Neural cell (in vitro differentiated cells): ENCODE results near the gene COL4A1. TPM values are rescaled to one million over a fixed set of nuclear protein-coding genes. Genes with fewer than 3 reads are reported as not detected.

Source experiments
- H2AFZ ChIP-seq: fragments of 200-600, 300-800 bp; sonication (generic), shearing (Covaris generic); 2 replicates; pipeline ENCODE4 v1.6.0; 2014; ENCODE audit warnings: low read depth, mild to moderate bottlenecking, antibody characterized with exemption, low read length, moderate library complexity
- H3F3A ChIP-seq: fragments of 200-600 bp; shearing (Covaris generic); 2 replicates; pipeline ENCODE4 v1.6.1; 2016; ENCODE audit warnings: mild to moderate bottlenecking, moderate library complexity, mixed read lengths, antibody characterized with exemption, low read length; ENCODE audit not compliant: insufficient read depth, poor library complexity, severe bottlenecking
- H3K27ac ChIP-seq: fragments of 200-600, 300-800 bp; sonication (generic), shearing (Covaris generic); 2 replicates; pipeline ENCODE4 v1.5.1; 2014; ENCODE audit warnings: mild to moderate bottlenecking, low read length, moderate library complexity
- H3K27me3 ChIP-seq: fragments of 300-800, 200-600 bp; sonication (generic), shearing (Covaris generic); 2 replicates; pipeline ENCODE4 v1.6.0; 2014; ENCODE audit warnings: mild to moderate bottlenecking, low read depth, low read length, moderate library complexity; ENCODE audit not compliant: insufficient read depth
- H3K36me3 ChIP-seq: fragments of 300-800, 200-600 bp; sonication (generic), shearing (Covaris generic); 2 replicates; pipeline ENCODE4 v1.5.1; 2014; ENCODE audit warnings: mild to moderate bottlenecking, antibody characterized with exemption, low read length, moderate library complexity; ENCODE audit not compliant: insufficient read depth
- H3K4me2 ChIP-seq: fragments of 300-800, 200-600 bp; sonication (generic), shearing (Covaris generic); 2 replicates; pipeline ENCODE4 v1.6.0; 2014; ENCODE audit warnings: mild to moderate bottlenecking, low read length
- H3K4me3 ChIP-seq: fragments of 300-800, 200-600 bp; sonication (generic), shearing (Covaris generic); 2 replicates; pipeline ENCODE4 v1.5.1; 2014; ENCODE audit warnings: mild to moderate bottlenecking, low read length, moderate library complexity
- H3K79me2 ChIP-seq: fragments of 200-600 bp; shearing (Covaris generic); replicated peaks from 2 replicates; pipeline ENCODE4 v1.6.0; 2014; ENCODE audit warnings: mild to moderate bottlenecking, low read length, moderate library complexity; ENCODE audit not compliant: insufficient read depth
- H3K9ac ChIP-seq: fragments of 300-800, 200-600 bp; sonication (generic), shearing (Covaris generic); 2 replicates; pipeline ENCODE4 v1.6.1; 2016; ENCODE audit warnings: mild to moderate bottlenecking, low read length, mixed read lengths
- H3K9me2 ChIP-seq: fragments of 200-600 bp; shearing (Covaris generic); 2 replicates; pipeline ENCODE4 v1.6.1; 2016; ENCODE audit warnings: mild to moderate bottlenecking, low read length, mixed read lengths; ENCODE audit not compliant: insufficient read depth
- H3K9me3 ChIP-seq: fragments of 200-600, 300-800 bp; sonication (generic), shearing (Covaris generic); 2 replicates; pipeline ENCODE4 v1.6.1; 2016; ENCODE audit warnings: mild to moderate bottlenecking, mixed run types, low read length, moderate library complexity, mixed read lengths
- H4K20me1 ChIP-seq: fragments of 200-600 bp; shearing (Covaris generic); 2 replicates; pipeline ENCODE4 v1.6.1; 2016; ENCODE audit warnings: mild to moderate bottlenecking, mixed run types; ENCODE audit not compliant: insufficient read depth
- EP300 ChIP-seq: fragments of 450-650 bp; conservative IDR thresholded peaks from 2 replicates; pipeline ENCODE4 v1.6.1; 2014; ENCODE audit warnings: antibody characterized with exemption, mild to moderate bottlenecking, moderate library complexity; ENCODE audit not compliant: poor library complexity, severe bottlenecking
- EZH2 ChIP-seq: fragments of 200-600, 300-800 bp; shearing (Covaris generic), sonication (generic); IDR thresholded peaks from 2 replicates; pipeline ENCODE4 v1.6.1; 2014; ENCODE audit warnings: antibody characterized with exemption, low read length, borderline replicate concordance, mild to moderate bottlenecking; ENCODE audit not compliant: insufficient read depth, poor library complexity, severe bottlenecking
- MXI1 ChIP-seq: fragments of 450-650 bp; conservative IDR thresholded peaks from 2 replicates; pipeline ENCODE4 v1.6.1; 2014; ENCODE audit warnings: antibody characterized with exemption, mild to moderate bottlenecking; ENCODE audit not compliant: poor library complexity, severe bottlenecking
- POLR2AphosphoS5 ChIP-seq: IDR thresholded peaks from 2 replicates; pipeline ENCODE4 v1.6.1; 2012
- RAD21 ChIP-seq: fragments of 450-650 bp; conservative IDR thresholded peaks from 2 replicates; pipeline ENCODE4 v1.6.1; 2014; ENCODE audit warnings: antibody characterized with exemption, mild to moderate bottlenecking, moderate library complexity
- REST ChIP-seq: IDR thresholded peaks from 2 replicates; pipeline ENCODE4 v1.6.1; 2012; ENCODE audit warnings: borderline replicate concordance
- SMC3 ChIP-seq: fragments of 450-650 bp; conservative IDR thresholded peaks from 2 replicates; pipeline ENCODE4 v1.6.1; 2014; ENCODE audit warnings: antibody characterized with exemption, mild to moderate bottlenecking, moderate library complexity; ENCODE audit not compliant: poor library complexity
- TAF1 ChIP-seq: IDR thresholded peaks from 2 replicates; pipeline ENCODE4 v1.6.1; 2012; ENCODE audit warnings: low read depth
- polyA plus RNA-seq: library from polyadenylated mRNA; depleted of rRNA; stranded (reverse); fragments of >200 nt; gene quantifications from 2 replicates; pipeline ENCODE4 v1.2.3, GENCODE V29; 2014
- TF ChIP-seq, protein P1 (sequence below): fragments of 450-650 bp; IDR thresholded peaks from 2 replicates; pipeline ENCODE4 v1.5.1; 2014; ENCODE audit warnings: antibody characterized with exemption, mild to moderate bottlenecking, moderate library complexity; ENCODE audit not compliant: poor library complexity, severe bottlenecking

COL4A1 gene
- polyA plus RNA-seq, 1 donor from 2014 or later, result 13.1 TPM

GRCh38 chr13:110126391-110126961 is 180.5 kb downstream of the COL4A1 start:
- Histone ChIP-seq H3K79me2 (no peaks in the 10 kb centered on the region), H3K36me3 (no peaks in the 10 kb centered on the region), H3F3A (no peaks in the 10 kb centered on the region), H3K27me3 (no peaks in the 10 kb centered on the region), H2AFZ (no peak overlapping the region), H3K4me2 (no peak overlapping the region), H3K9me2 (no peaks in the 10 kb centered on the region), H3K9me3 (no peaks in the 10 kb centered on the region), H4K20me1 (no peaks in the 10 kb centered on the region), H3K27ac (no peak overlapping the region), H3K4me3 (peak overlapping the region; percentile 19), H3K9ac (no peak overlapping the region)
- TF ChIP-seq RAD21 (no peak), EP300 (no peak), MXI1 (no peak), SMC3 (no peak), REST (no peak), TAF1 (no peak), POLR2AphosphoS5 (no peak), EZH2 (no peak)
- TF ChIP-seq, protein P1, sequence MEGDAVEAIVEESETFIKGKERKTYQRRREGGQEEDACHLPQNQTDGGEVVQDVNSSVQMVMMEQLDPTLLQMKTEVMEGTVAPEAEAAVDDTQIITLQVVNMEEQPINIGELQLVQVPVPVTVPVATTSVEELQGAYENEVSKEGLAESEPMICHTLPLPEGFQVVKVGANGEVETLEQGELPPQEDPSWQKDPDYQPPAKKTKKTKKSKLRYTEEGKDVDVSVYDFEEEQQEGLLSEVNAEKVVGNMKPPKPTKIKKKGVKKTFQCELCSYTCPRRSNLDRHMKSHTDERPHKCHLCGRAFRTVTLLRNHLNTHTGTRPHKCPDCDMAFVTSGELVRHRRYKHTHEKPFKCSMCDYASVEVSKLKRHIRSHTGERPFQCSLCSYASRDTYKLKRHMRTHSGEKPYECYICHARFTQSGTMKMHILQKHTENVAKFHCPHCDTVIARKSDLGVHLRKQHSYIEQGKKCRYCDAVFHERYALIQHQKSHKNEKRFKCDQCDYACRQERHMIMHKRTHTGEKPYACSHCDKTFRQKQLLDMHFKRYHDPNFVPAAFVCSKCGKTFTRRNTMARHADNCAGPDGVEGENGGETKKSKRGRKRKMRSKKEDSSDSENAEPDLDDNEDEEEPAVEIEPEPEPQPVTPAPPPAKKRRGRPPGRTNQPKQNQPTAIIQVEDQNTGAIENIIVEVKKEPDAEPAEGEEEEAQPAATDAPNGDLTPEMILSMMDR, result no peak

- H3K9ac ChIP-seq, result no peak overlapping the region
- no peaks in the 10 kb centered on the region for H3K36me3 ChIP-seq
- H3K27me3 ChIP-seq, result no peaks in the 10 kb centered on the region
- H3K9me3 ChIP-seq, result no peaks in the 10 kb centered on the region
- no peak for TF ChIP-seq SMC3
- no peak for TF ChIP-seq EP300
- no peak for TF ChIP-seq RAD21
- no peak for TF ChIP-seq EZH2
- TF ChIP-seq REST, result no peak
- H3K4me3 ChIP-seq, result no peak overlapping the region
- H3K79me2 ChIP-seq, result no peaks in the 10 kb centered on the region
- no peak overlapping the region for H2AFZ ChIP-seq
- no peak overlapping the region for H3K27ac ChIP-seq
- no peak overlapping the region for H3K4me2 ChIP-seq
- H3K9me2 ChIP-seq, result no peaks in the 10 kb centered on the region
- H4K20me1 ChIP-seq, result no peaks in the 10 kb centered on the region
- no peaks in the 10 kb centered on the region for H3F3A ChIP-seq
These were observed 181.2 kb downstream of the COL4A1 start for GRCh38 chr13:110125613-110126272.
